Measurements from ENCODE around the gene LTB4R. TPM values are rescaled to one million over a fixed set of nuclear protein-coding genes. Genes with fewer than 3 reads are reported as not detected.

The LTB4R gene
- polyA plus RNA-seq, 1 donor from 2014 or later, result 4.3 TPM

- no peaks in the 10 kb centered on the region for H3K27me3 ChIP-seq (ENCODE audit: insufficient read depth, low read depth, low read length)
- H3K27ac ChIP-seq (ENCODE audit: low read length), result no peak overlapping the region
- no peaks in the 10 kb centered on the region for H3F3A ChIP-seq (ENCODE audit: insufficient read depth, low read length, poor library complexity, severe bottlenecking)
- no peak overlapping the region for H2AFZ ChIP-seq (ENCODE audit: low read depth, low read length)
- no peaks in the 10 kb centered on the region for H4K20me1 ChIP-seq (ENCODE audit: insufficient read depth)
- H3K9me3 ChIP-seq (ENCODE audit: low read length), result no peaks in the 10 kb centered on the region
- H3K4me3 ChIP-seq (ENCODE audit: low read length), result no peak overlapping the region
- H3K9ac ChIP-seq (ENCODE audit: low read length), result no peak overlapping the region
- H3K4me2 ChIP-seq (ENCODE audit: low read length), result no peak overlapping the region
- H3K36me3 ChIP-seq (ENCODE audit: insufficient read depth, low read length), result no peaks in the 10 kb centered on the region
- no peaks in the 10 kb centered on the region for H3K9me2 ChIP-seq (ENCODE audit: insufficient read depth, low read length)
- TF ChIP-seq EP300 (conservative IDR thresholded peaks at IDR 0.05; ENCODE audit: poor library complexity, severe bottlenecking), result no peak
- no peak for TF ChIP-seq POLR2AphosphoS5 (IDR thresholded peaks at IDR 0.05)
- no peak for TF ChIP-seq CTCF (IDR thresholded peaks at IDR 0.05; ENCODE audit: poor library complexity, severe bottlenecking)
- TF ChIP-seq MXI1 (conservative IDR thresholded peaks at IDR 0.05; ENCODE audit: poor library complexity, severe bottlenecking), result no peak
- no peak for TF ChIP-seq REST (IDR thresholded peaks at IDR 0.05; ENCODE audit: borderline replicate concordance)
- no peak for TF ChIP-seq SMC3 (conservative IDR thresholded peaks at IDR 0.05; ENCODE audit: poor library complexity)
- no peak for TF ChIP-seq RAD21 (conservative IDR thresholded peaks at IDR 0.05)
- TF ChIP-seq TAF1 (IDR thresholded peaks at IDR 0.05; ENCODE audit: low read depth), result no peak
- no peak for TF ChIP-seq EZH2 (IDR thresholded peaks at IDR 0.05; ENCODE audit: borderline replicate concordance, insufficient read depth, low read length, poor library complexity, severe bottlenecking)
- H3K79me2 ChIP-seq (replicated peaks; ENCODE audit: insufficient read depth, low read length), result no peaks in the 10 kb centered on the region
These were observed 43.8 kb upstream of the LTB4R start for GRCh38 chr14:24267516-24267915.

- no peaks in the 10 kb centered on the region for H3K36me3 ChIP-seq (ENCODE audit: insufficient read depth, low read length)
- no peak for TF ChIP-seq REST (IDR thresholded peaks at IDR 0.05; ENCODE audit: borderline replicate concordance)
- TF ChIP-seq TAF1 (IDR thresholded peaks at IDR 0.05; ENCODE audit: low read depth), result no peak
- no peak for TF ChIP-seq MXI1 (conservative IDR thresholded peaks at IDR 0.05; ENCODE audit: poor library complexity, severe bottlenecking)
- TF ChIP-seq RAD21 (conservative IDR thresholded peaks at IDR 0.05), result no peak
- TF ChIP-seq SMC3 (conservative IDR thresholded peaks at IDR 0.05; ENCODE audit: poor library complexity), result no peak
- no peak for TF ChIP-seq EP300 (conservative IDR thresholded peaks at IDR 0.05; ENCODE audit: poor library complexity, severe bottlenecking)
- no peak for TF ChIP-seq EZH2 (IDR thresholded peaks at IDR 0.05; ENCODE audit: borderline replicate concordance, insufficient read depth, low read length, poor library complexity, severe bottlenecking)
- TF ChIP-seq POLR2AphosphoS5 (IDR thresholded peaks at IDR 0.05), result no peak
- TF ChIP-seq CTCF (IDR thresholded peaks at IDR 0.05; ENCODE audit: poor library complexity, severe bottlenecking), result no peak
These were observed 43.1 kb upstream of the LTB4R start for GRCh38 chr14:24268225-24268624.

More at GRCh38 chr14:24268225-24268624, 43.1 kb upstream of the LTB4R start:
- no peak overlapping the region for H3K9ac ChIP-seq (ENCODE audit: low read length)
- no peaks in the 10 kb centered on the region for H3K79me2 ChIP-seq (replicated peaks; ENCODE audit: insufficient read depth, low read length)
- no peak overlapping the region for H3K4me2 ChIP-seq (ENCODE audit: low read length)
- H3K27ac ChIP-seq (ENCODE audit: low read length), result no peak overlapping the region
- H4K20me1 ChIP-seq (ENCODE audit: insufficient read depth), result no peaks in the 10 kb centered on the region
- no peaks in the 10 kb centered on the region for H3K9me2 ChIP-seq (ENCODE audit: insufficient read depth, low read length)
- H3K9me3 ChIP-seq (ENCODE audit: low read length), result no peaks in the 10 kb centered on the region
- no peaks in the 10 kb centered on the region for H3F3A ChIP-seq (ENCODE audit: insufficient read depth, low read length, poor library complexity, severe bottlenecking)
- no peak overlapping the region for H2AFZ ChIP-seq (ENCODE audit: low read depth, low read length)
- H3K27me3 ChIP-seq (ENCODE audit: insufficient read depth, low read depth, low read length), result no peaks in the 10 kb centered on the region
- no peak overlapping the region for H3K4me3 ChIP-seq (ENCODE audit: low read length)
